Aorta (tissue), 5 donors: Measurements from ENCODE around the gene PLB1. TPM values are rescaled to one million over a fixed set of nuclear protein-coding genes. Genes with fewer than 3 reads are reported as not detected.

ENCODE experiments used
- ATAC-seq: fragments of 200-7000 bp; cut with Tn5 transposase; one replicate; pipeline ENCODE4 v1.9.1; 2022; ENCODE audit warnings: moderate library complexity; ENCODE audit not compliant: low FRiP score
- DNase-seq, 2 donors: peaks; one replicate each; pipeline ENCODE4 v3.0.0-alpha.2; 2020
- H3K27ac ChIP-seq, 2 donors: one replicate each; pipeline ENCODE4 v1.5.1; 2013; ENCODE audit warnings: low read length in 2 of 2, mild to moderate bottlenecking in 2 of 2, moderate library complexity in 2 of 2, control low read depth in 1 of 2, inconsistent platforms in 1 of 2, low read depth in 1 of 2
- H3K27me3 ChIP-seq, 2 donors: one replicate each; pipeline ENCODE4 v1.6.1; 2013; ENCODE audit warnings: control low read depth in 1 of 2, low read length in 1 of 2, mild to moderate bottlenecking in 1 of 2, moderate library complexity in 1 of 2; ENCODE audit not compliant: insufficient read depth in 2 of 2, control insufficient read depth in 1 of 2
- H3K36me3 ChIP-seq, 2 donors: one replicate each; pipeline ENCODE4 v1.6.1; 2013; ENCODE audit warnings: control low read depth in 1 of 2, low read length in 1 of 2, mild to moderate bottlenecking in 1 of 2; ENCODE audit not compliant: insufficient read depth in 2 of 2, control insufficient read depth in 1 of 2
- H3K4me1 ChIP-seq, 2 donors: one replicate each; pipeline ENCODE4 v1.6.1; 2013; ENCODE audit warnings: low read length in 2 of 2, control low read depth in 1 of 2, mild to moderate bottlenecking in 1 of 2, moderate library complexity in 1 of 2; ENCODE audit not compliant: insufficient read depth in 2 of 2, control insufficient read depth in 1 of 2
- H3K4me3 ChIP-seq, 2 donors: one replicate each; pipeline ENCODE4 v1.5.1; 2013; ENCODE audit warnings: low read length in 2 of 2, control low read depth in 1 of 2, mild to moderate bottlenecking in 1 of 2
- H3K9me3 ChIP-seq: one replicate; pipeline ENCODE4 v1.6.1; 2013; ENCODE audit warnings: mild to moderate bottlenecking, low read length; ENCODE audit not compliant: control insufficient read depth
- WGBS, 2 donors: extraction: QIAGEN DNeasy Blood & Tissue Kit; methylation state at CpG; one replicate each; pipeline ENCODE4 v1.1.7; 2013; 5-methylcytosine and 5-hydroxymethylcytosine counted together
- intact Hi-C, 2 donors: fragments of 100-400 bp; cut with DNase I; formaldehyde crosslinking; loops; one replicate each; pipeline versions ENCODE4 v1.14.2 to v1.15.0; 2022
- polyA plus RNA-seq, 2 donors: library from polyadenylated mRNA; stranded (reverse); fragments of 200-250 nt; gene quantifications; one replicate each; pipeline ENCODE4 v1.2.3, GENCODE V29; 2013
- total RNA-seq, 2 donors: library from RNA; stranded (reverse); fragmentation: NEBNext Ultra II Directional; extraction: Animal tissue kit (Norgen Biotek cat#: 25700); gene quantifications; one replicate each; pipeline ENCODE4 v1.2.1, GENCODE V29; 2021
- donor health status: healthy with polysubstance abuse.
- donor health status: Bipolar disorder and iron deficiency.
- donor health status: DM: no; HTN: no; CAD: no.
- donor health status: DM: no; HTN: no; CAD: no.
- donor health status: DM: yes; HTN: yes; CAD: no.

PLB1 gene
- total and polyA plus RNA-seq, 4 donors = 4.9 to 16.3 (median 7.1) TPM

- H3K4me1 ChIP-seq = peaks cover 0 to 8% of the 10 kb centered on the region in 2 donors
- intact Hi-C loops = no loop called here
- 80 to 86% methylated on average over 12 of the region's 12 CpGs for WGBS, 2 donors
- peak overlapping the region; percentile 65 to 100 for H3K27ac ChIP-seq
- H3K9me3 ChIP-seq = no peaks in the 10 kb centered on the region
- DNase-seq = peak in 1 of 2 donors; percentile 17
- no peaks in the 10 kb centered on the region for H3K27me3 ChIP-seq
- H3K36me3 ChIP-seq = no peaks in the 10 kb centered on the region
- ATAC-seq = no peak
- H3K4me3 ChIP-seq = no peak overlapping the region
Measured at GRCh38 chr2:28623582-28624405, 127.9 kb downstream of the PLB1 start.

GRCh38 chr2:28624436-28624792 is 128.6 kb downstream of the PLB1 start:
- WGBS, 2 donors = 0 to 12% methylated on average over 2 of the region's 2 CpGs

GRCh38 chr2:28624793-28625701 is 129.2 kb downstream of the PLB1 start:
- intact Hi-C loops = loop anchor here (5.0 kb wide), 1 partner anchor 37 kb away; no protein-coding TSS in a partner anchor
- peak overlapping the region; percentile 100 for H3K27ac ChIP-seq
- H3K4me1 ChIP-seq = peaks cover 0 to 8% of the 10 kb centered on the region in 2 donors
- DNase-seq (peak; percentile 83 to 87), ATAC-seq (peak; percentile 70)
- no peak overlapping the region for H3K4me3 ChIP-seq
- no peaks in the 10 kb centered on the region for H3K36me3 ChIP-seq
- H3K27me3 ChIP-seq = no peaks in the 10 kb centered on the region
- H3K9me3 ChIP-seq = no peaks in the 10 kb centered on the region
- WGBS, 2 donors = 6 to 8% methylated on average over 17 to 19 of the region's 19 CpGs

More at GRCh38 chr2:28624436-28624792, 128.6 kb downstream of the PLB1 start:
- DNase-seq (no peak), ATAC-seq (no peak)
- Histone ChIP-seq H3K36me3 (no peaks in the 10 kb centered on the region), H3K4me3 (no peak overlapping the region), H3K9me3 (no peaks in the 10 kb centered on the region), H3K27me3 (no peaks in the 10 kb centered on the region), H3K27ac (peak overlapping the region; percentile 100), H3K4me1 (peaks cover 0 to 8% of the 10 kb centered on the region in 2 donors)
- intact Hi-C loops = no loop called here

- peak overlapping the region; percentile 99 to 100 for H3K27ac ChIP-seq
- intact Hi-C loops = loop anchor here (5.0 kb wide), 1 partner anchor 36 kb away; no protein-coding TSS in a partner anchor
- no peak for ATAC-seq
- no peaks in the 10 kb centered on the region for H3K36me3 ChIP-seq
- no peak overlapping the region for H3K4me3 ChIP-seq
- DNase-seq = peak in 1 of 2 donors; percentile 44
- WGBS, 2 donors = 62 to 76% methylated on average over 5 of the region's 5 CpGs
- peaks cover 0 to 8% of the 10 kb centered on the region in 2 donors for H3K4me1 ChIP-seq
- no peaks in the 10 kb centered on the region for H3K27me3 ChIP-seq
- H3K9me3 ChIP-seq = no peaks in the 10 kb centered on the region
Measured at GRCh38 chr2:28626376-28626775, 130.5 kb downstream of the PLB1 start.

- ATAC-seq (peak; percentile 75), DNase-seq (peak in 1 of 2 donors; percentile 72)
- Histone ChIP-seq H3K27ac (peak overlapping the region; percentile 100), H3K36me3 (no peaks in the 10 kb centered on the region), H3K9me3 (no peaks in the 10 kb centered on the region), H3K4me1 (peaks cover 0 to 8% of the 10 kb centered on the region in 2 donors), H3K27me3 (no peaks in the 10 kb centered on the region), H3K4me3 (no peak overlapping the region)
- intact Hi-C loops = loop anchor here (5.0 kb wide), 1 partner anchor 35 kb away; no protein-coding TSS in a partner anchor
- 5 to 11% methylated on average over 7 of the region's 7 CpGs for WGBS, 2 donors
Measured at GRCh38 chr2:28626891-28627421, 131.1 kb downstream of the PLB1 start.

- Histone ChIP-seq H3K36me3 (no peaks in the 10 kb centered on the region), H3K27me3 (no peaks in the 10 kb centered on the region), H3K27ac (peak overlapping the region; percentile 100), H3K4me1 (peaks cover 0 to 8% of the 10 kb centered on the region in 2 donors), H3K9me3 (no peaks in the 10 kb centered on the region), H3K4me3 (no peak overlapping the region)
- 28 to 29% methylated on average over 5 of the region's 5 CpGs for WGBS, 2 donors
- peak in 1 of 2 donors; percentile 68 for DNase-seq
- intact Hi-C loops = loop anchor here (5.0 kb wide), 1 partner anchor 34 kb away; no protein-coding TSS in a partner anchor
- ATAC-seq = no peak
Measured at GRCh38 chr2:28627722-28628480, 132.0 kb downstream of the PLB1 start.

- Histone ChIP-seq H3K4me3 (no peak overlapping the region), H3K27me3 (no peaks in the 10 kb centered on the region), H3K36me3 (no peaks in the 10 kb centered on the region), H3K27ac (peak overlapping the region; percentile 100), H3K4me1 (peaks cover 0 to 8% of the 10 kb centered on the region in 2 donors), H3K9me3 (no peaks in the 10 kb centered on the region)
- intact Hi-C loops = loop anchor here (5.0 kb wide), 1 partner anchor 34 kb away; no protein-coding TSS in a partner anchor
- no peak for DNase-seq
- 94 to 96% methylated on average over 8 of the region's 8 CpGs for WGBS, 2 donors
- no peak for ATAC-seq
Measured at GRCh38 chr2:28628506-28628905, 132.6 kb downstream of the PLB1 start.
